Neuronal stem cell (in vitro differentiated cells): ENCODE results near the gene EHMT2.
A peak's percentile ranks its signal among the peaks of the same experiment; 100 is the strongest.

Experiments
- DNase-seq: peaks from one replicate; pipeline ENCODE4 v3.0.0-alpha.2; 2013; ENCODE audit warnings: low spot score
- H2AFZ ChIP-seq: one replicate; pipeline ENCODE4 v1.6.1; 2013; ENCODE audit warnings: mild to moderate bottlenecking, low read length, inconsistent platforms
- H2AK5ac ChIP-seq: 2 replicates; pipeline ENCODE4 v1.6.1; 2013; ENCODE audit warnings: low read depth, mild to moderate bottlenecking, inconsistent platforms, low read length, moderate library complexity, mixed read lengths
- H2BK120ac ChIP-seq: 2 replicates; pipeline ENCODE4 v1.6.1; 2013; ENCODE audit warnings: low read depth, mild to moderate bottlenecking, inconsistent platforms, low read length, moderate library complexity, mixed read lengths
- H2BK12ac ChIP-seq: one replicate; pipeline ENCODE4 v1.6.1; 2013; ENCODE audit warnings: low read length, inconsistent platforms
- H2BK15ac ChIP-seq: 2 replicates; pipeline ENCODE4 v1.6.1; 2013; ENCODE audit warnings: mild to moderate bottlenecking, low read length, inconsistent platforms, mixed read lengths
- H2BK5ac ChIP-seq: one replicate; pipeline ENCODE4 v1.6.1; 2013; ENCODE audit warnings: inconsistent platforms, mild to moderate bottlenecking, low read length, moderate library complexity
- H3K14ac ChIP-seq: one replicate; pipeline ENCODE4 v1.6.1; 2013; ENCODE audit warnings: low read length, inconsistent platforms
- H3K18ac ChIP-seq: 2 replicates; pipeline ENCODE4 v1.6.1; 2013; ENCODE audit warnings: low read length, inconsistent platforms
- H3K23ac ChIP-seq: 2 replicates; pipeline ENCODE4 v1.6.1; 2013; ENCODE audit warnings: low read depth, mild to moderate bottlenecking, mixed read lengths, low read length, inconsistent platforms; ENCODE audit not compliant: poor library complexity
- H3K27ac ChIP-seq: replicated peaks from 3 replicates; pipeline ENCODE4 v1.5.1; 2013; ENCODE audit warnings: low read length, inconsistent platforms
- H3K27me3 ChIP-seq, 3 experiments: 2 replicates each; pipeline ENCODE4 v1.6.1; 2013; ENCODE audit warnings: low read length in 3 of 3, mild to moderate bottlenecking in 2 of 3, inconsistent platforms in 1 of 3, low read depth in 1 of 3, mixed read lengths in 1 of 3, moderate library complexity in 1 of 3; ENCODE audit not compliant: control insufficient read depth in 3 of 3, insufficient read depth in 3 of 3
- H3K36me3 ChIP-seq, 2 donors: replicated peaks in 1 of 2; 2 replicates each; pipeline ENCODE4 v1.6.1; 2013; ENCODE audit warnings: low read length in 2 of 2; ENCODE audit not compliant: control insufficient read depth in 2 of 2, insufficient read depth in 2 of 2
- H3K4ac ChIP-seq: 2 replicates; pipeline ENCODE4 v1.6.1; 2013; ENCODE audit warnings: inconsistent platforms, mild to moderate bottlenecking, low read length, moderate library complexity
- H3K4me1 ChIP-seq, 2 donors: 1 replicate in 1 of 2; 2 replicates in 1 of 2; pipeline ENCODE4 v1.6.1; 2013; ENCODE audit warnings: low read length in 2 of 2, low read depth in 1 of 2; ENCODE audit not compliant: control insufficient read depth in 2 of 2, insufficient read depth in 1 of 2
- H3K4me2 ChIP-seq: one replicate; pipeline ENCODE4 v1.6.1; 2013; ENCODE audit warnings: mild to moderate bottlenecking, low read length, inconsistent platforms; ENCODE audit not compliant: insufficient read depth, poor library complexity, severe bottlenecking
- H3K4me3 ChIP-seq, 2 donors: 2 replicates each; pipeline ENCODE4 v1.5.1; 2013; ENCODE audit warnings: low read length in 2 of 2, mild to moderate bottlenecking in 2 of 2, inconsistent platforms in 1 of 2, moderate library complexity in 1 of 2
- H3K79me1 ChIP-seq: one replicate; pipeline ENCODE4 v1.6.1; 2013; ENCODE audit warnings: low read depth, mild to moderate bottlenecking, inconsistent platforms, low read length, moderate library complexity
- H3K9ac ChIP-seq: one replicate; pipeline ENCODE4 v1.6.1; 2013; ENCODE audit warnings: mild to moderate bottlenecking, low read depth, low read length, inconsistent platforms; ENCODE audit not compliant: poor library complexity
- H3K9me3 ChIP-seq, 2 donors: replicated peaks in 1 of 2; 2 replicates each; pipeline versions ENCODE3 to v1.6.1; 2013; ENCODE audit warnings: low read length in 2 of 2, mild to moderate bottlenecking in 2 of 2, inconsistent platforms in 1 of 2, low read depth in 1 of 2, mixed read lengths in 1 of 2, moderate library complexity in 1 of 2; ENCODE audit not compliant: control insufficient read depth in 2 of 2, insufficient read depth in 1 of 2
- H4K8ac ChIP-seq: one replicate; pipeline ENCODE4 v1.6.1; 2013; ENCODE audit warnings: low read depth, mild to moderate bottlenecking, inconsistent platforms, low read length, moderate library complexity
- H4K91ac ChIP-seq: one replicate; pipeline ENCODE4 v1.6.1; 2013; ENCODE audit warnings: low read length, low read depth, mild to moderate bottlenecking, inconsistent platforms; ENCODE audit not compliant: poor library complexity
- WGBS, 2 donors: extraction: QIAGEN DNeasy Blood & Tissue Kit; methylation state at CpG; one replicate each; pipeline ENCODE4 v1.1.7; 2013; ENCODE audit warnings: missing lambda C conversion rate in 2 of 2, mixed read lengths in 1 of 2; ENCODE audit not compliant: insufficient read length in 2 of 2, insufficient replicate concordance in 1 of 2; ENCODE audit errors: extremely low coverage in 2 of 2; 5-methylcytosine and 5-hydroxymethylcytosine counted together

Gene EHMT2

GRCh38 chr6:31876357-31876756 lies 21.1 kb downstream of the EHMT2 start:
- no CpG with 5 or more reads among the region's 7 CpGs for WGBS, 2 donors
- H3K27ac ChIP-seq: no peak overlapping the region
- no peak overlapping the region for H2BK120ac ChIP-seq
- no peak overlapping the region for H2BK15ac ChIP-seq
- H2AK5ac ChIP-seq: no peak overlapping the region
- no peaks in the 10 kb centered on the region for H3K9me3 ChIP-seq
- no peak overlapping the region for H2AFZ ChIP-seq
- H3K4me1 ChIP-seq: peaks cover 0 to 3% of the 10 kb centered on the region in 2 donors
- H3K27me3 ChIP-seq: no peaks in the 10 kb centered on the region
- no peak overlapping the region for H2BK5ac ChIP-seq
- H4K91ac ChIP-seq: no peak overlapping the region
- peaks cover 18 to 20% of the 10 kb centered on the region in 2 donors for H3K36me3 ChIP-seq
- DNase-seq: no peak
- no peak overlapping the region for H3K4me3 ChIP-seq
- H3K4ac ChIP-seq: no peak overlapping the region
- H3K14ac ChIP-seq: no peak overlapping the region
- no peak overlapping the region for H3K9ac ChIP-seq
- H3K4me2 ChIP-seq: no peak overlapping the region
- no peak overlapping the region for H3K18ac ChIP-seq
- H3K23ac ChIP-seq: no peak overlapping the region
- H3K79me1 ChIP-seq: no peaks in the 10 kb centered on the region
- no peak overlapping the region for H4K8ac ChIP-seq
- H2BK12ac ChIP-seq: no peak overlapping the region

DNA sequence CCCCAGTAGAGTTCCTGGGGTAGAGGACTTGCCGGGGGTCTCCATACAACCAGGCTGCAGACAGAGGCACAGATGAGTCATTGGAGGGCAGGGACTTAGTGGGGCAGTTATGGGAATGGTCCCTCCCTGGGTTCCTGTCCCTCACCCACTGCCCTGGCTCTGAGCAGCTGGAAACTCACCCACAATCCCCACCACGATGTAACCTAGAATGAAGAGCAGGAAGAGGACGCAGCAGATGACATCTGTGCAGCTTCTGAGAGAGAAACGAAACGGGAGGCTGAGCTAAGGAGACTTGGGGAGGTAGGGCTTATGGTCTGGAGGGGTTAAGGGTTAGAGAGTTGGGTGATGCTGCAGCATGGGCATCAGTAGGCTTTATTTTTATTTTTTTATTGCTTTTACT lies 21.6 kb downstream of the EHMT2 start:
- Histone ChIP-seq H3K4me3 (no peak overlapping the region), H3K14ac (no peak overlapping the region), H3K9me3 (no peaks in the 10 kb centered on the region), H3K18ac (no peak overlapping the region), H3K79me1 (no peaks in the 10 kb centered on the region), H2BK12ac (no peak overlapping the region), H3K27me3 (no peaks in the 10 kb centered on the region), H3K4me1 (peaks cover 0 to 8% of the 10 kb centered on the region in 2 donors), H2BK15ac (no peak overlapping the region), H3K23ac (no peak overlapping the region), H3K9ac (no peak overlapping the region), H2BK5ac (no peak overlapping the region), H3K27ac (no peak overlapping the region), H3K36me3 (peaks cover 13 to 15% of the 10 kb centered on the region in 2 donors), H3K4me2 (no peak overlapping the region), H2AFZ (no peak overlapping the region), H4K8ac (peak overlapping the region; percentile 7), H2AK5ac (no peak overlapping the region), H4K91ac (no peak overlapping the region), H3K4ac (no peak overlapping the region), H2BK120ac (no peak overlapping the region)
- WGBS, 2 donors: no CpG with 5 or more reads among the region's 5 CpGs
- DNase-seq: no peak

DNA sequence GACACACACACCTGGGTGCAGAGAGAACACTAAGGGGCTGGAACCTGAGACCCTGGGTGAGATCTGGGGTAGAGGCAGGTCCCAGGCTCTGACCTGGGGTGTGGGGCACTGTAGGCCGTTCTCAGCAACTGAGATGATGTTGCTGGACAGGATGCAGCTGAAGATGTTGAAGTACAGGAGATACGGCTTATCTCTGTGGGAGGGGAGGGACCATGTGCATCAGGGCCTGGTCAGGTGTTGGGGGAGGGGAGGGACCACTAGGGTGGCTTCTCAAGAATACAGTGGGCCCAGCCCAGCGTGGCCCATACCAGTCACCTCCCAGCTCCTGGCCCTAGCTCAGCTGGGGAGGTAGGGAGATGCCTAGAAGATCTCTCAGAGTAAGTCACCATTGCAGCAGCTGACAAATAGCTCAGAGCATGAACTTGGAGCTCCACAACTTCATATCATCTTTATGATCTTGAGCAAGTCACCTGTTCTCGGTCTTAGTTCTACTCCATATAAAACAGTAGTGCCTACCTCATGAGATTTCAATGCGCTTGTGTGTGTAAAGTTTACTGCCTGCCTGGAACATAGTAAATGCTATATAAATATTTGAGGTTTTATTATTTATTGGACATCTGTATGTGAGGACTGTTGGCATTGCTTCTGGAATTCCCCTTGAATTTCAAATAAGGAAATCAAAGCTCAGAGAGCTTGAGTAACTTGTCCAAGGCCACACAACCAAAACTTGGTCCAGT lies 22.5 kb downstream of the EHMT2 start:
- no peak overlapping the region for H3K4me2 ChIP-seq
- H2BK12ac ChIP-seq: no peak overlapping the region
- H3K4me1 ChIP-seq: peaks cover 0 to 13% of the 10 kb centered on the region in 2 donors
- no peak overlapping the region for H2AK5ac ChIP-seq
- no peak overlapping the region for H2BK120ac ChIP-seq
- no peak for DNase-seq
- no peak overlapping the region for H4K91ac ChIP-seq
- no peak overlapping the region for H3K4ac ChIP-seq
- no peak overlapping the region for H3K4me3 ChIP-seq
- no peak overlapping the region for H3K27ac ChIP-seq
- peaks cover 5 to 7% of the 10 kb centered on the region in 2 donors for H3K36me3 ChIP-seq
- H3K79me1 ChIP-seq: no peaks in the 10 kb centered on the region
- no peak overlapping the region for H3K18ac ChIP-seq
- H3K9ac ChIP-seq: no peak overlapping the region
- H2BK15ac ChIP-seq: no peak overlapping the region
- no CpG with 5 or more reads among the region's 5 CpGs for WGBS, 2 donors
- no peak overlapping the region for H3K14ac ChIP-seq
- no peak overlapping the region for H2AFZ ChIP-seq
- H3K27me3 ChIP-seq: no peaks in the 10 kb centered on the region
- H3K9me3 ChIP-seq: no peaks in the 10 kb centered on the region
- H4K8ac ChIP-seq: no peak overlapping the region
- no peak overlapping the region for H2BK5ac ChIP-seq
- no peak overlapping the region for H3K23ac ChIP-seq

GRCh38 chr6:31874084-31874670 lies 23.3 kb downstream of the EHMT2 start:
- no peaks in the 10 kb centered on the region for H3K9me3 ChIP-seq
- no peak overlapping the region for H3K4me3 ChIP-seq
- H3K4me2 ChIP-seq: no peak overlapping the region

More at GRCh38 chr6:31874084-31874670, 23.3 kb downstream of the EHMT2 start:
- Histone ChIP-seq H4K8ac (no peak overlapping the region), H3K14ac (no peak overlapping the region), H3K9ac (no peak overlapping the region), H3K79me1 (no peaks in the 10 kb centered on the region), H2AK5ac (no peak overlapping the region), H4K91ac (no peak overlapping the region), H3K27ac (no peak overlapping the region), H2BK5ac (no peak overlapping the region), H3K27me3 (no peaks in the 10 kb centered on the region), H3K18ac (no peak overlapping the region), H3K36me3 (no peaks in the 10 kb centered on the region), H3K4ac (no peak overlapping the region), H3K4me1 (peaks cover 2 to 16% of the 10 kb centered on the region in 2 donors), H2BK120ac (no peak overlapping the region), H2BK12ac (no peak overlapping the region), H2AFZ (no peak overlapping the region), H3K23ac (no peak overlapping the region), H2BK15ac (no peak overlapping the region)
- no peak for DNase-seq
- WGBS, 2 donors: no CpG with 5 or more reads among the region's 4 CpGs
